HG02938 (cell line): ENCODE data around the gene MCF2L.

ENCODE experiments used
- ATAC-seq: cut with Tn5 transposase; IDR thresholded peaks from one replicate; pipeline ENCODE4 v1.9.1; 2021; ENCODE audit warnings: mild to moderate bottlenecking, moderate library complexity; ENCODE audit not compliant: unreplicated experiment

The MCF2L gene

DNA sequence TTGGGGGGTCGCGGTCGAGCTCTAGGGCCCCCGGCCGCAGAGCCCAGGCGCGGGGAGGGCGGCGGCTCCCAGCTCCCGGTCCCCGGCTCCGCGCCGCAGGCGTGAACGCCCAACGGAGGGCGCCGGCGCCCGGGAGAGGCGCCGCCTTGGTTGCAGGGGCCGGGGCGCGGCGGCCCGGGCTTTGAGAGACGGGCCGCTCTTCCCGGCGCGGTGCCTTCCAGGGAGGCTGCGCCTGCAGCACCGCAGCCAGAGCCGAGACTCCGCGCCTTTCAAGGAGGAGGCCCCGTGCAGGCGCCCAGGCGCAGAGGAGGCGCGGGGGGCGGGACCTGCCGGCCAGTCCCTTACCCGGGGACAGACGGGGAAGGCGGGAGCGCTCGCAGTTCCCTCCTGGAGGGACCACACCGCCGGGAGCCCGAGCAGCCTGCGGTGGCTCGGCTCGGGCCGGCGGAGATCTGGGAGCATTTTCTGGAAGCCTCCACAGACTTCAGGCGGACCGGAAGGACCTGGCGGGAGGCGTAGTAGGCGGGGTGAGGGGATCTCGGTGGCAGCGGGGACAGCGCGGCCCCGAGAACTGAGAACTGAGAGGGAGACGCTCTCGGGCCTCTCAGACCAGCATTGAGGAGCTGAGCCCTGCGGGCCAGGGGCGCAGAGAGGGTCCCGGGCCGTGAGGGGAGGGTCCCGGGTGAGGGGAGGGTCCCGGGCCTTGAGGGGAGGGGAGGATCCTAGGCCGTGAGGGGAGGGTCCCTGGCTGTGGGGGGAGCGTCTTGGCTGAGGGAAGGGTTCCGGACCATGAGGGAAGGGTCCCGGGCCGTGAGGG lies 25.5 kb upstream of the MCF2L start:
- peak; percentile 18 for ATAC-seq

DNA sequence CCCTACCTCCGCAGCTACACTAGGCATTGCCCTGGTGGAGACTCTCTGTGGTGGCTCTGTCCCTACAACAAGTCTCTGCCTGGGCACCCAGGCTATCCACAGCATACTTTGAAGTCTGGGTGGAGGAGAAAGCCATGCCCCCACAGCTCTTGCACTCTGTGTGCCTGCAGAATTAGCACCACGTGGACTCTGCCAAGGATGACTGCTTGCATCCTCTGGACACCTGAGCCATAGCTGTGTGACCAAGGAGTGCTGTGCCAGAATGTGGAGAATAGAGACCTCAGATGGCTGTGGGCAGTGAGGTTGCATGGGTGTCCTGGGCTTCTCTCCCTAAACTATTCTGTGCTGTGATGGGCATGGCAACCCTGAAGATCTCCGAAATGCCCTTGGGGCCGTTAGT lies 21.2 kb upstream of the MCF2L start:
- ATAC-seq, result no peak

DNA sequence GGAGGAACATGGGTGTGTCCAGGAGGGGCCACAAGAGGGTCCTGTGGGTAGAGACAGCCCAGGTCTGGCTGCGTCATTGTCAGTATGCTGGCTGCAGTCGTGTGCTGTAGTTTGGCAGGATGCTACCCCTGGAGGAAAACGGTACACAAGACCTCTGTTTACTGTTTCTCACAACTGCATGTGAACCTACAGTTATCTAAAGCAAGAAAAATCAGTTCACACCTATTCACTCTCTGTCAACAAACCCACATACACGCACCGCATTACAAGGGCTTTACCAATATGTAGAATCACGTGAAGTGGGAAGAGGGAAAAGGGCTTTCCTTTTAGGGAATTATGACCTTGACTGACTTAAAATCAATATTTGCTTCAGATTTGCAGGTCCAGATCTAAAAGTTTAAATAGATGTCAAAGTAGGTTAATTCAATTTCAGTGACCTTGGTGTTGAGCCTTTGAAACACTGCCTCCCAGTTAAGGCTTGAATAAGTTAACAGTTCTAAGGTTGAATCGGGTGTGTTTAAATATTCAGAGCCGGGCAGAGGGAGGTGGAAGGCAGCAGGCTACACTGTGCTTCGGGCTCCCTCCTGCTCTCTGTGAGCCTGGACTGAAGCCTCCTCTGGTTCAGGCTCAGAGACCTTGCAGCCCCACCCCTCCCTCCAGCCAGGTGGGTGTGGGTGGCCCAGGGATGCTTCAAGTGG lies 17.2 kb upstream of the MCF2L start:
- no peak for ATAC-seq

DNA sequence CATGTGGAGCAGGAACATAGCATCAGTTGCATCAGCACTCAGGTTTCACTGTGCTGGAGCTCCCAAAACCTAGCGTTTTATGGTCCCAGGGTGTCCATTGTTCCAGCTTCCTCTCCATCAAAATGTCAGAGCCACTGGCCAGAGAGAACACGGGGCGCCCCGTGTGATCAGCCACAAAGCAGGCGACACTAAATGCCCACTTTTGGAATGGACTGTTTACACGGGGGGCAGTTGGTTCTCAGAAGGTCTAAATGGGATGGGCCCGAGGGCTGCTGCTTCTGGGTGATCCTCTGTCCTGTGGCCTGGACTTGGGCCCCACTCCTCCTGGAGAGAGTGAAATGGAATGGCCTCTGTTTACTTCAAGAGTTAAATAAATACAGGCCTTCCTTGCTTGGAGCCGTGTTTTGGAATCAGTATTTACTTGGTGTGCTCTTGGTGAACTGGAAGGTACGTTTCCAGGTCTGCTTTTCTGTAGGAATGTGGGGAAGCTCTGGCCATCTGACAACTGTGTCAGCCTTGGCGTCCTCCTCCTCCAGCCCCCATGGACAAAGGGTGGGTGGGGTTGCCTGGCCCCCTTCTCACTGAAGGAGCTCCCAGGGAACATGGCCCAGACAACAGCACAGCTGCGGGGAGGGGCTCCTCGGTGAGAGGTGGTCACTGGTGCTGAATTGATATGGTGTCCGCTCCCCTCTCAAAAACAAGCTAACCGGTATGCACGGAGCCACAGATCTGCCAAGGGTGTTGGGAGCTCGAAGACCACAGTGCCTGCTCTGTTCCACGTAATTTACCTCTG lies 16.1 kb upstream of the MCF2L start:
- ATAC-seq, result no peak

DNA sequence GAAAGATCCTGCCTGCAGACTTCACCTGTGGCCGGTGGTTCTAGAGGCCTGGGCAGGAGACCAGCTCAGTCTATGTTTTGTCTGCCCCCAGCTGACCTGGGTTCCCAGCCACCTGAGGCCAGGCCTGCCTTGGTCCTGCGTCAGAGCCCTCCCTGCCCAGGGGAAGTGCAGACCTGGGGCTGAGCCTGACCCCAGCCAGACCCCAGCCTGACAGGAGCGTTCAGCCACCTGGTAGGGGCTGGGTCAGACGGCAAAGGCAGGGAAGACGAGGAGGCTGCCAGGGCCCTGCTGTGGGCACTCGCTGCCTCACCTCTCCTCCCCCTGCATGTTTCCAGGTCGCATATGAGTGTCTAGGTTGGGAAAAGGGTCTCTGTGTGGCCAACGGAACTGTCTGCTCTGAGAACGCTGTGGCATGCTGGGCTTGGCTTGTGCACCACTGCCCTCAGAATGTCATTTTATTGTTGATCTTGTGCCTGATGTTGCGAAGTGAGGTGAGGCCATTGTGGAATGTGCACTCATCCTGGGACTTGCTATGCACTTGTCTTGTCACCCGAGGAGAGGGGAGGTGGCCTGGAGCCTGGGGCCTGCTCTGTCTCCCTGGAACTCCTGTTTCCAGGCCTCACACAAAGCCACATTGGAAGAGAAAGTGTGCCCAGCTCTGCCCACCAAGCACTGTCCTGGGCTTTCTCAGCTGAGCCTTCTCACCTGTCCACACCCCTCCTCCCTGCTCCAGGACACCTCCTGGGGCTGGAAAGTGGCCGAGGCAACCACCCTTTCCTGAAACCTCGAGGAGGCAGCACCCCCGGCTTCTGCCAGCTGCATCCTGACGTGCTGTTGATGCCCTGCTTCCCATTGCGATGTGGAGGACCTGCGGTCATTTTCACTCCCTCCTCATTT lies 15.2 kb upstream of the MCF2L start:
- no peak for ATAC-seq

DNA sequence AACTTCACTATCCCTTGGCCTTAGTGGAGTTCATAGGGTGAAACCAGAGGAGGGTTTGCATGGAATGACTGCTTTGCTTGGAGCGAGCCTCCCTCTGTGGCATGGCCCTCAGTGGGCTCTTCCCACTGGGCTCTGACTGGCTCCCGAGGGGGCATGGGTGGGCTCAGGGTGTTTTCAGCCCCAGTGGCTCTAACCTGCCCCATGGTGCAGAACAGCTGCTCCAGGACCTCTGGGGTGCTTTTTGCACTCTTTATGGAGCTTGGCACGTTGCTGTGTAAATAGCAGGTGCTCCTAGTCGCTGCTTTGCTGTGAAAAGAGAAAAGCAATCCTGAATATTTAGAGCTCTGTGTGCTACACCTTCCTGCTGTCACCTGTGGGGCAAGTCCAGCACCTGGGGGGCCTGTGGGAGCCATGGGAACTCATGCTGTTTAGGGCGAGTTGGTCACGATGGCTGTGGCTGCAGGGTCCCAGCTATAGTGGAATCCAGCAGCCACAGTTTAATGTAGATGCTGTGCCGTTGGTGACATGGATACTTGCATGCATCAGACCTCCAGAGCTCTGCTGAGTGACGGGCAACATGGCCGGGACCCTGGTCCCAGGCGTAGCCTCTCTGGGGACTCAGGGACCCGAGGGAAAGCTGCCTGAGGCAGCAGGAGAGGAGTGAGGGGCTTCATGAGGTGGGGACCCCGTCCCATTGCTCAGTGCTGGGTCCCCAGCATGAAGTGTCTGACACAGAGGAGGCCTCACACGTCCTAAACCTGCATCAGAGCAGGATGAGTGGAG lies 14.3 kb upstream of the MCF2L start:
- ATAC-seq, result no peak

DNA sequence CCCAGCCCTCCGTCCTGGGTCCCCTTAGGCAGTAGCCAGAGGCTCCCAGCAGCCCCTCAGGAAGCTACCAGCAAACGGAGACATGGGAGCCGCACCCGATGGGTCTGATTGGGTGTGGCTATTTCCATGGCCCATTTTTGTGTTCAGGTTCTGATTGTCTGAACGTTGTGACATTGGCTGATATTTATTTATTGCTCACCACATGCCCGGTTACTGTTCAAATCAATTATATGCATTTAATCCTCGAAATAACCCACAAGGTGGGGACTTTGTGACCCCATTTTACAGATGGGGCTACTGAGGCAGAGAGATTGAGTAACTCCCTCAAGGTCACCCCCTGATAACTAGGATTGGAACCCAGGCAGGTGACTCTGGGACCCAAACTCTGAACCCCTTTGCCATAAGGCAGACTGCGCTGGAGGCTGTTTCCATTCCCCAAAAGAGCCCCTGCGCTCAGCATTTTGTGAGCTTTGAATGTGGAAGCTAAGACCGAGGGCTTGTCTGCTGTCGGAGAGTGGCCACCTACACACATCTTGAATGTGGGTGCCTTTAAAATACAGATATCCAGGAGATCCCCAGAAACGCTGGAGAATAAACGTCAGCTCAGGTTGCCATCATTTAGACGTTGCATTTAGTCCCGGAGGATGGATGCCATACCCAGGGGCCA lies 13.6 kb upstream of the MCF2L start:
- no peak for ATAC-seq

DNA sequence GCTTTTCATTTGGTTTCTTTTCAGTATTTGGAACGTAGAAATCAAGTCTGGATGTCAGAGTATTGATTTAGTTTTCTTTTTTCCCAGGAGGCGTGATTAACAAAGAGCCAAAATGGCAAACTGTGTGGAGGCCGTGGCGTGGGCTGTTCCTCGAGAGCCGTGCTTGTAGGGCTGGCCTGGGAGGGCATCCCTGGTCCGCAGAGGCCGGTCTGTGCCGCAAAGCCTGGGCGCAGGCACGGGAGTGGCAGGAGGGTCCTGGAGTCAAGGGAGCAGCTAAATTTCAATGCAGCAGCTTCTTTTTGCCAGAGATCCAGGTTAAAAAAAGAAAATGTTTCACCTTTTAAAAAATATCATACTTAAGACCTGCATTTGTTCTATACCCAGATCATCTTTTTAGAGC lies 13.1 kb upstream of the MCF2L start:
- no peak for ATAC-seq

DNA sequence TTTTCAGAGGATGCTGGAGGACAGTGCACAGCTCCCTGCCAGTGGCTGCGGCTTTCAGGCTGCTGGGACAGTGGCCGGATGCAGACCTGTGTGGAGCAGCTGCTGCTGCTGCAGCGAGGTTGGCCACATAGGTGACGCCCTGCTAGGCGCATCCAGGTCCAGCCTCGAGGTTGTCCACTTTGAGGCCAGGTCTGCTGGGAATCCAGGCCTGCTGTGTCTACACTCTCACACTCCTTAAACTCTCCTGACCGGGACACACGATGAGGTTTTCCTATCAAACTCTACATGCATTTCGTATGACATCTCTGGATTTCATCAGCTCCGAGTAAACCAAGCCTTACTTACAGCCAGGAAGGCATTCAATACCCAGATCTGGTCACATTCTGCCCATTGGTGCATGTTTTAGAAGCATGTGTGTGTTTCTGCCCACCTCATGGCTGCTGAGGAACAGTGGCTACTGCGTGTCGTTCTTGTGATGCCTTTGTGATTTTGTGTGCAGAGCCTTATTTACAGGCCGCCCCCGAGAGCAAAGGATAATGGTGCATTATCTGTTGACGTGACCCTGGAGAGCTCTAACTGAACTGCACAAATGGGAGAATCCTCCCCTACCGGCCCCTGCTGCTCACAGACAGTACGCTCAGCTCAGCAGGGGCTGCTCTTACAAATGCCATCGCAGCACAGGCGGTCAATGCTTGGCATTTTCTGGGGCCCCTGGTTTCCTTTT lies 12.3 kb upstream of the MCF2L start:
- ATAC-seq, result no peak

DNA sequence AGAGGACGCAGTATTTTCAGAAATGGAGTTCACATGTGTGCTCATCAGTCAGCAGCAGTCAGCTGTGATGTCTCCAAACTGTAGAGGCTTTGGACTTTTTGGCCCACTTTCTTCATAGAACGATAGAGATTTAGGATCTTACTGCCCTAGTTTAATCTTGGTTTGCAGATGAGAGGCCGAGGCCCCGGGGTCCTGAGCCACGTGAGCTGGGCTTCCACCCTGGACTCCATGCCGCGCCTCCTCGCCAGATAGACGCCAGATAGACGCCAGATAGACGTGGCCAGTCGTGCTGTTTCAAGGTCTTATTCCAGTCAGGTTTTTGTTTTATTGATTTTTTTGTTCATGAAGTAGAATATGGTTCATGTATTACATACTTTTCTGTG lies 11.7 kb upstream of the MCF2L start:
- ATAC-seq, result no peak

DNA sequence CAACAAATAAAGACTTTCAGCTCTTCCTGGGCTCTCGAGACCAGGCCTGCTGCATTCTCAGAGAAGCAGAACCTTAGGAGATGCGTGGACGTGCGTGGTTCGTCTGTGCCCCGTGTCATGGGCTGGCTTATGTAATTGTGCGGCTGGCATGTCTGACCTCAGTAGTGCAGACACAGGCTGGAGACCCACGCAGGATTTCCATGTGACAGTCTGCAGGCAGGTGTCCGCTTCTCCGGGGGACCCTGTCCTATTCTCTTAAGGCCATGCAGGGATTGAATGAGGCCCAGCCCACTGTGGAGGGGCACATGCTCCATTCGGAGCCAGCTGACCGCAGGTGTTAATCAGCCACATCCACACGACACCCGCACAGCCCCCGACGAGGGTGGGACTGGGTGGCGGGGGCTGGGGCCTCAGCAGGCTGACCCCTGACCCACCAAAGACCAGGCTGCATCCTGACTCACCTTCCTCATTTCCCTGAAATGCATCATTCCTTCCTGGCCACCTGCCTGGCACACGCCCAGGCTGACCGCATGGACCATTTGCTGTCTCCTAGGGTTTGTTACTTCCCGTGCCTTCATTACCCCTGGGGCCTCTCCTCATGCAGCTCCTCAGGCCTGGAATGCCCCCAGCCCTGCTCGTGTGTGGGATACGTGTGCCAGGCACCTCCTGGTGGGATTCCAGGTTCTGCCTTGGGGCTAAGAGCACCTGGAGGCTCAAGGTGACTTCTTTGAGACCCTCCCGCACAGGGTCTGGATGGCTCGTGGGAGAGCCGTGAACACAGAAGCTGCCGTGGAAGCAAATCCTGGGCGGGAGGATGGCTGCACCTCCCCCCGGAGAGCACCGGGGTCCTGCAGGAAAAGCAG lies 10.7 kb upstream of the MCF2L start:
- no peak for ATAC-seq

DNA sequence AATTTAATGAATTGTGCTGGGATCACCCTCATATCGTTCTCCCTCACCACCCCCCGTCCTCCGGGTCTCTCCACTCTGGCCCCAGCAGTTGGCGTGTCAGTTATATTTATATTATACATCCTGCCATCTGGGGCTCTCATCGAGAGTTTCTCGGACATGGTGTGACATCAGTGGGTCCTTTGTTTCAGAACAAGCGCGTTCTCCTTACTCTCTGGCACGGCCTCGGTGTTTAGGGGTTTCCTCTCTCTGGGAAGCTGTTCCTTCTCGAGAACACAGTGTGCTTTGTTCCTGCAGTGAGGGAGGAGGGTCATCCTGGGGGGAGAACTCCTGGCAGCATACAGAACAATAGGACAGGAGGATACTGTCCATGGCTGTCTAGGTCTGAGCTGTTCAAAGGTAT lies 9.8 kb upstream of the MCF2L start:
- ATAC-seq, result no peak

DNA sequence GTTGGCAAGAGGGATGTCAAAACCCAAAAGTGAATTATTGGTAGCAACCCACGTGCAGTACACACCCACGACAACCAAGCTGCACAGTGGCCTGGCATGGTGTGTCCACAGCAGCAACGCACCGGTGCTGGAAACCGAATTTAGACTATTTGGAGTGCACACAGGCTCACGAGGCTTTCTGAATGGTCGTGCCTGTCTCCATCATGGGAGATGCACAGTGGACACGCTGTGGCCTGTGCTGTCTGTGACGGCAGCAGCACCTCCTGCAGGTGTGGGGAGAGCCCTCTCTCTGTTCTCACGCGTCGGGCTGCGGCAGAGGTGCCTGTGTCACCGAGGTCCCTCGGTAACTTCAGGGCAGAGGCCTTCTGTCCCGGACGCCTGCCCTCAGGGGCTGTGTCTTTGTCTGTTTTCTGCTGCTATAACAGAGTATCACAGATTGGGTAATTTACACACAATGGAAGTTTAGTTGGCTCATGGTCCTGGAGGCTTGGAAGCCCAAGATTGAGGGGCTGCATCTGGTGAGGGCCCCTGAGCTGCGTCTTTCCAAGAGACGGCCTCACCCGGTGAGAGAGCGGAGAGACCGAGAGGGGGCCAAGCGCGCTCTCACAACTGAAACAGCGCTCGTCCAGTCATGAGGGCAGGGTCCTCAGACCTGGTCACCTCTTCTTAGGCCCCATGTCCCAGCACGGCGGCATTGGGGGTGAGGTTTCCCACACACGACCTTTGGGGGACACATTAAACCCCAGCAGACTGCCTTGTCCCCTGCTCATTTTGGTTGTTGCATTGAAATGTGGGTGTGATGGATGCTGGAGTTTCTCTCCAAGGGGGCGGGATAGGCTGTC lies 9.1 kb upstream of the MCF2L start:
- no peak for ATAC-seq

DNA sequence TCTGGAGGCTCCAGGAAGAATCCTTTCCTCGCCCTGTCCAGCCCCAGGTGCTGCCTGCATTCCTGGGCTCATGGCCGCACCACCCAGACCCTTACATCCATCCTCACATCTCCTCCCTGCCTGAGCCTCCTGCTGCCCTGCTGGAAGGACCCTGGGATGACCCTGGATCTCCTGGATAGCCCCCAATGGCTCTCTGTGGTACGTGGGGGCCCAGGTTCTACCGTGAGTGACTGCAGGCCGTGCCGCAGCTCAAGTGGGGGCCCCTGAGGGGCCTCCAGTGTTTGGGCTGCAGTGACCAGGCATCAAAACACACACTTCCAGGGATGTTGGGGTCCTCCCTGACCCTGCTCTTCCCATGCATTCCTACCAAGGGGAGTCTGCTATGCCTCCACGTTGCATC lies 8.3 kb upstream of the MCF2L start:
- no peak for ATAC-seq

DNA sequence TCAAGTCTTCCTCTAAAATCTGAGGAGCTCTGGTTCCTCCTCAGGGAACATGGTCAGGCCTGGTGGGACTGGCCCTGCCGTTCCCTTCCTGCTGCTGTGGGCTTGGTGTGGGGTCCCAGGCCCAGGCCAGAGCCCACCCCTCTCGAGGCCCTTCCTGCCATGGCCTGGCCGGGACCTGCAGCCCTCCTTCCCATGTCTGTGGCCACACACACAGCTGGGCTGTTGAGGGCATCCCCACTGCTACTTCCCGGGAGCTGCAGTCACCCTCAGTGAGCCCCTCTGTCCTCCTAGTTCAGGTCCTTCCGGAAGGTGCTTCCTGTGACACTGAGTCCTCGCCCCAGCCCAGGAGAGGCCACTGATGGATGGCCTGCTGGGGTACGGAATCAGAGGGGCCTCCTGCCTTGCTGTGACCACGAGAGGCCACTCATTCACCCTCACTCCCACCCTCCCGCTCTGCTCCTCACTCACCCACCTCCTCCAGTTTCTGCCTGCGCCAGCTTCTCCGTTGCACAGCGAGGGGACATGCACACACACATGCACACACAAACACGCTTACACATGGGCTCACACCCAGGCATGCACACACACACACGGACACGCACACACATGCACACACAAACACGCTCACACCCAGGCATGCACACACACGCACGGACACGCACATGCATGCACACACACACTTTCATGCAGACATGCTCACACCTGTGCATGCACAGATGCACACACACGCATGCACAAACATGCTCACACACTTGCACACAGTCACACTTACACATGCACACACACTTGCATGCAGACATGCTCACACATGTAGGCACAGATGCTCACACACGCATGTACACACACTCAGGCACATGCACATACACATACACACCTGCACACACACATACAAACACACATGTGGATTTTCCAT lies 7.3 kb upstream of the MCF2L start:
- no peak for ATAC-seq

DNA sequence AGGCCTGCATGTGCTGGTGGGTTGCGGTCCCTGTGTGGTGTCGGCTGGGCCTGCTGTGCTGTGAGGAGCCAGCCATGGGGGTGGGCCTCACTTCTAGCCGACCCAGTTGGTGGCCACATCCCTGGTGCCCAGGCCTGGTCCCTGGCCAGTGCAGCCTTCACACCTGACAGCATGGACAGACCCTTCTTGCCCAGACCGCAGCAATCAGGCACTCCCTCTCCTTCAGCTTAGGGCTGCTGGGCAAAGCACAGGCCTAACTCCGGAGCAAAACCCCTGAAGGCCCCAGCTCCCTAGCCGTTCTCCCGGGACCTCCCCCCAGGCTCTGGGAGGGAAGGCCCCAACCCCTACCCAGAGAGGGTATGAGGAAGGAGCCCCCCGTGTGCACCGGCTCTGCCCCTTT lies 6.6 kb upstream of the MCF2L start:
- ATAC-seq, result no peak
